DMS153 treated with DMSO at 0.1 percent for 48 hours (cell line): ENCODE measurements around the gene MYD88.
"Not testable (repeated sequence)": the region's sequence is repeated elsewhere in the genome, so short reads cannot be mapped to it uniquely, and the experiment has no call there.

ENCODE experiments used
- DNase-seq: peaks from one replicate; lab custom pipeline; 2025; ENCODE audit not compliant: unreplicated experiment; lab: John Stamatoyannopoulos, UW

MYD88 gene

DNA sequence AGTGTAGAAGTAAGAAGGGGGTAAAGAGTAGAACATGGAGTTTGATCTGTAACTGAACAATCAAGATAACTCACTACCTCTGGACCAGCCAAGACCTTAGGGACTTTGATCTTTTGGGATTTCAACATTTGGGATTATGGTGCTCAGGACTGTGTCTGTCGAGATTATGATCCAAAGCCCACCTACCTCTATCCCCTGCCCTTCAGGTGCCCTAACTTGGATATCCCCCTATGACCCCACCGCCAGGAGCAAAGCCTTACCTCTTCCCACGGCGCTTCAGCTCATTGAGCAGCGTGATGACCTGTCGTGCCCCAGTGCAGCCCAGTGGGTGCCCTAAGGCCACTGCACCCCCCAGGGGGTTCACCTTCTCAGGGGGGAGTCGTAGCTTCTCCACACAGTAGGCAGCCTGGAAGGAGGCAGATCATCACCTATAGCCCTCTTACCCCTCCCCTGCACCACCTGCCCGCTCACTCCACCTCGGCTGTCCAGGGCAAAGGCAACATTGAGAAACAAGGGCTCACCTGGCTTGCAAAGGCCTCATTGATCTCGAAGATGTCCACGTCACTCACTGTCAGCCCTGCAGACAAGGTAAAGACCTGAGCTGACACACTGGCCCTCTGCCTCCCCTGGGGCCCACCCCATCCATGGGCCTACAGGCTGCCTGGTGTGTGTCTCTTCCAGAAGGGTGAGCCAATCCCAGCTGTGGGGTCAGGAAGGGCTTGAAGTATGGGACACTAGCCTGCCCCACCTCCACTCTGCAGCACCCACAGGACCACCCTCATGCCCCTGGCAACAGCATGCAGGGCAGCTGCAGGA, 12.9 kb upstream of the MYD88 start:
- no peak for DNase-seq

- no peak for DNase-seq
These were observed 12.2 kb upstream of the MYD88 start for GRCh38 chr3:38126121-38126892.

- DNase-seq: no peak
These were observed 10.7 kb upstream of the MYD88 start for GRCh38 chr3:38127611-38128302.

DNA sequence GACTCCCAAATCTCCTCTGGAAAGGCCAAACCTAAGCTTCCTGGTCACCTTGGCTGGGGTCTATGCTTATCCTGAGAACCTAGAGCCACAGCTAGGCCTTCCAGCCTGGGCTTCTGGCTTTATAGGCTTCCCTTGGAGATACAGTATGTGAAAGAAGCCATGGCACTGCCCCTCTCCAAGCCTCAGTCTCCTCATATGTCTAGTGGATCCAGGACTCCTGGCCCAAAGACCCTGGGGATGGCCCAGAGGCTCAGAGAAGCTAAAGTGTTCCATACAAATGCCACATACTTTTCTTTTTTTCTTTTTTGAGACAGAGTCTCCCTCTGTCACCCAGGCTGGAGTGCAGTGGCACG, 10.2 kb upstream of the MYD88 start:
- no peak for DNase-seq

DNA sequence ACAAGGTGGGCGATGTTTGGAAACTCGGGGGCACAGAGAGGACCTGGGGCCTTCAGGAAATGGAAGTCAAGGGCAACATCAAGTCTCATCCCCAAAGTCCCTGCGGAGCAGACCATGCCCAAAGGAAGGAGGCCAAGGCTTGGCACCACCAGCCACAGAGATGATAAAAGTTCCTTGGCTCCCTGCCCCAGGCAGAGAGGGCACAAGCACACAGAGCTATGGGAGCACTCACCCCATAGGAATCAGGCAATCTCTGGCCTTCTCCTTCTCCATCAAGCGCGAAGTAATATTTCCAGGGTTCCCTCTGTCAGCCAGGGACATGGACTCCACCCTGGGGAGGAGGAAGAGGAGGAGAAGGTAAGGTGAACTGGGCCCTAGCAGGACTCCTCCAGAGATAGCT, 9.4 kb upstream of the MYD88 start:
- DNase-seq: no peak

DNA sequence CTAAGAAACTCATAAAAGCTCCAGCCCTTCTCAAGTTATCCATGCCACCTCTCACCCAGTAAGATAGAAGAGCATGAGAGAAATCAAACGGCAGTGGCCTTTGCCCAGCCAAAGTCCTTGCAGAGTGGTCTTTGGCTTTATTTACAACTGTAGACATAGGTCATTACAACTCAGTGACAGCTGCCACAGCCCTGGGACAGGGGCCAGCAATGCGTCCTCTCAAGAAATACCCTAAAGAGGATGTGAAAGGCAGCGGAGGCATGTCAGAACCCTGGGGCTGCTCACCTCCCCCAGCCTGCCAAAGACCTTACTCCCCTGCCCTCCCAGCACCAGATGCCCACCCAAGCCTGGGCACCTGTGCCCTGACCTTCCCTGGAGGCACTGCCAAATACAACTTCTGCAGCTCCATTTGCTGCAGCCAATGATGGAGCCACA, 7.8 kb upstream of the MYD88 start:
- DNase-seq: no peak

DNA sequence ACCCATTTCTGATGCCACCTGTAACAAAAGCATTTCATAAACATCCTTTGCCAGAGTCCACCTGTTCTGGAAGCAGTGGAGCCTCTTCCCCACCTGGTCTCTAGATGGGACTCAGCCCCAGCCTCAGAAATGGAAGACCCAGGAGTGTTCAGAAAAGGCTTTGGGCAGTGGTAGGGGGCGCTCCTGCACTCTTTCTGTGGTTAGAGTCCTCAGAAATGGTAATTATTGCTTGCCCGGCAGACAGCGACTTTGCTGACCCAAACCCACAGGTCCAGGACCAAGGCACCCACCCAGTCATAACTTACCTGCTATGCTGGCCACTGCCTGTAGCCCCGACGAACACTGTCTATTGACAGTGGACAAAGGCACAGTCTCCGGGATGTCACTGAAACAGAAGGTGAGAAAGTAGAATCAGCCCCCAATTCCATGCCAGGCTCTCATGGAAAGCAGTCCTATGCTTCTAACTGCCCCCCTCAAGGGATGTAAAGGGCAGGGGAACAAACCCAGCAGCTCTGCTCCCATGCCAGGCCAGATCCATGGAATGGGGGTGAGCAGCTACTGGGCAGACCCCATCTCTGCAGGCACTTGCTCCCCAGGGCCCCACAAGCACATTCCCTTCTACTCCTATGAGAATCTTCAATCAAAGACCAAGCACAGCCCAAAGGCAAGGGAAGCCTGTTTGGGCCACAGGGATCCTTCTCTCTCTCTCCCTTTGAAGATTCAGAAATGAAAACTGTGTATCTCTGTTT, 6.7 kb upstream of the MYD88 start:
- no peak for DNase-seq

DNA sequence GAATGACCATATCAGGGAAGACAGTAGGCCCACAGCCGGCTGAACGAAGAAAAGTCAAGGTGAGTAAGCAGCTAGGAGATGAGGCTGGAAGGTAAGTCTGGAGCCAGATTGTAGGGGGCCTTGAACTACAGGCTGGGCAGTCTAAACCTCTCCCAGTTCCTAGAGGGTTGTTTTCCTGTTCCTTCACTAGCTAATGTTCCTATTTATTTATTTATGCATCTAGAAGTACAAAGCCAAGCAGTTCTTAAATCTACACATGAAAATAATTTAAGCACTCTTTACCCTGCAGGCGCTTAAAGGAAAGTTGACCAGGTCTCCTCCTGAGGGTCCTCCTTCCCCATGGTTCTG, 5.3 kb upstream of the MYD88 start:
- no peak for DNase-seq

GRCh38 chr3:38133557-38134405, 4.7 kb upstream of the MYD88 start:
- no peak for DNase-seq

- not testable (repeated sequence) for DNase-seq
These were observed 3.8 kb upstream of the MYD88 start for GRCh38 chr3:38134517-38135143.

- DNase-seq: not testable (repeated sequence)
These were observed 2.7 kb upstream of the MYD88 start for GRCh38 chr3:38135621-38136277.

DNA sequence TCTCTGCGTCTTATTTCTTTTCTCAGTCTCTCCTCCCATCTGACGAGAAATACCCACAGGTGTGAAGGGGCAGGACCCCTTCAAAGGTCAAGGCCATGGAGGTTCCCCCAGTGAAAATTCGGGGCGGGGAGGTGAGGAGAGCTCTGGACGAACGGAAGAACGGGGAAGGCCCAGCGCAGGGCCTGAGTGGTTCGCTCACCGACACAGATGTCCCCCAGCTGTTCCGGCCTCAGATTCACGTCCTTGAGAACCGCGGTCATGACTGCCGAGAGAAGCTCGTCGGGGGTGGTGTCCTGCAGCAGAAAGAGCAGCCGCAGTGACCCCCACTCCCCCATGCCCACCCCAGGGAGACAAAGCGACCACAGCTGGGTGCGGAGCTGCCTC, 2.1 kb upstream of the MYD88 start:
- no peak for DNase-seq

DNA sequence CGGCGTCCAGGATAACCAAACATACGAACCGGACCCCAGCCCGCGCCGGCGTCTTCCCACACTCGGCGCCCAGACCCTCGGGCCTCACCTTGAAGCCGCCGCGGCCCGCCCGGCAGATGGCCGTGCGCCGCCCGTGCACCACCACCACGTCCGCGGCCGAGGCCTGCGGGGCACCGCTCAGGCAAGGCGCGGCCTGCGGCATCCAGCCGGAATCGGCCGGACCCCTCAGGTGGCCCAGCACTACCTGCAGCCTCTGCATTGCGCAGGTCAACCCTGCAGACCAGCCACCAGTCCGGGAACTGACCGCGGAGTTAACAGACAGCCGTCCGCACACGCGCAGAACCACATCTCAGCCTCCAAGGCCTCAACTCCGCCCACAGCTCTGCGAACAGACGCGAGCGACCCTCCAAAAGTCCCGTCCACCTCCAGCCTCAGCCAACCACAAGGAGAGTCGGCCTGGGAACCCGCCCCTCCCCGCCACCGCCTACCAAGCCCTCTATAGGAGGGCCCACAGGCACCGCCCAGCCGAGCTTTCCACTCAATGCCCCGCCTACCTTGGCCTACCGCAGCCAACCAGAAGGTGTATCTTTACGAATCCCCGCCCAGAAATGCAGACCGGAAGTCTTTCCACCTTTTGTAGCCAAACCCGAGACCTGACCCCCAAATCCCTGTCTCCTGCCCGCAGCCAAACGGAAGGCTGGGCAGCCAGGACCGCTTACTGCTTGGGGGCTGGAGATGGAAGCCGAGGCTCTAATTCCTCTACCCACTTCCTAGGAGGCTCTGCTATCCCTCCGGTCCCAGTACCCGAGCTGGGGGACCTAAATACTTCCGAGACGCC, 1.5 kb upstream of the MYD88 start, which contains the start of gene ACAA1:
Gene ACAA1, minus strand, starts transcription at position 351 of the 838 bp plus-strand sequence. Its CDS starts 92 bp downstream, at position 259.
- peak; percentile 58 for DNase-seq

GRCh38 chr3:38137615-38138348, 679 bp upstream of the MYD88 start:
- DNase-seq: no peak

DNA sequence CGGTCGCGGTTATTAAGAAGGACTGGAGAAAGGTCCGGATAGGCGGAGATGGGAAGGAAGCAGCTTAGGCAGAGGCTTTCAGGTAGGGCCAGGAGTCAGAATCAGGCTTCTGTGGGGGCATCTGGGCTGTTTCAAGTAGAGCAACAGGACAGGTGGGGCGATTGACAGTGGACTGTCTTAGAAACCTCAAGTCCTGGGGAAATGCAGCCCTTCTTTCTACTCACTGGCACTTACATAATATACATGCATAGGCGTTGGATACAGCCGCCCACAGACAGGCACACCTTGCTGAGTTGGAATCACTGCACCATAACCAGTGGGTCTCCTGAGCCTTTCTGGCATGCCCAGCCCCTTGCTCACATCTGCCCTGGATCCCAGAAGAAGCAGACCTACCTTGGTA, 730 bp downstream of the MYD88 start:
- DNase-seq: no peak

- no peak for DNase-seq
These were observed 1.2 kb downstream of the MYD88 start for GRCh38 chr3:38139652-38140051.

DNA sequence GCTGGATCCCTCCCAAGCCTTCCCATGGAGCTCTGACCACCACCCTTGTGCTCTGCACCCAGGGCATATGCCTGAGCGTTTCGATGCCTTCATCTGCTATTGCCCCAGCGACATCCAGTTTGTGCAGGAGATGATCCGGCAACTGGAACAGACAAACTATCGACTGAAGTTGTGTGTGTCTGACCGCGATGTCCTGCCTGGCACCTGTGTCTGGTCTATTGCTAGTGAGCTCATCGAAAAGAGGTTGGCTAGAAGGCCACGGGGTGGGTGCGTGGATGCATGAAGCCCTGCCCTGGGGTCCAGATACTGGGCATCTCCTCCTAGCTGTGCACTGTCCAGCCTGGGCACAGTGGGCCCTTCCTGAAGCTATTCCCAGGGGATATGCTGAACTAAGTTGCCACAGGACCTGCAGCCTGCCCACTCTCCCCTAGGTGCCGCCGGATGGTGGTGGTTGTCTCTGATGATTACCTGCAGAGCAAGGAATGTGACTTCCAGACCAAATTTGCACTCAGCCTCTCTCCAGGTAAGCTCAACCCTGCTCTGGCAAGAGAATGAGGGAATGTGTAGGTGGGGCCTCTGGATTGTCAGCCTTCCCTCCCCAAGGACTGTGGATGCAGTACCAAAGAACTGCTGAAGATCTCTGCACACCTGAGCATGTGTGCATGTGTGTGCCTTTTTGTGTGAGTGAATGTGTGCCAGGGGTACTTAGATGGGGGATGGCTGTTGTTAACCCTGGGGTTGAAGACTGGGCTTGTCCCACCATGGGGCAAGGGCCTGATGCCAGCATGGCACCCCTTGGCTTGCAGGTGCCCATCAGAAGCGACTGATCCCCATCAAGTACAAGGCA, 2.1 kb downstream of the MYD88 start:
- DNase-seq: no peak
